ENCODE measurements around the gene KIF7. TPM values are rescaled to one million over a fixed set of nuclear protein-coding genes. Genes with fewer than 3 reads are reported as not detected.

KIF7 gene
- total RNA-seq, 2 donors from 2014 or later, result 2.9 to 7.6 TPM

DNA sequence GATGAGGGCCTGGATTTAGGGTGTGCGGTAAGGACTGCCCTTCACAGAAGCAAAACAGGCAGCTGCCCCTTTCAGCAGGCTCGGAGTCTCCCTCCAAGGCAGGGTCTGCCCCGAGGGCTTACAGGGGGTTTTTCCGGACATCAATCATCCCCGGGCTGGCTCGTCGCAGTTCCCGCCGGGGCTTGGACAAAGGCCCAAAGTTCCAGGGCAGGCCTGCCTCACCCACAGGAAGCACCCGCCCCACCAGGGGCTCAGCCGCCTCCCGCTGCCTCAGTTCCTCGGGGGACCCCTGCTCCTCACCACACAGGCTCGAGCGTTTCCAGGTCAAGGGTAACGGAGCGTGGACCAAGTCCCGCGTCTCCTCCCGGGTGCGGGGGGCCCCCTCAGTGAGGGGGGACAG lies 27.0 kb downstream of the KIF7 start:
- DNase-seq (ENCODE audit: low spot score), result no peak
- peaks cover 49% of the 10 kb centered on the region for H3K36me3 ChIP-seq

DNA sequence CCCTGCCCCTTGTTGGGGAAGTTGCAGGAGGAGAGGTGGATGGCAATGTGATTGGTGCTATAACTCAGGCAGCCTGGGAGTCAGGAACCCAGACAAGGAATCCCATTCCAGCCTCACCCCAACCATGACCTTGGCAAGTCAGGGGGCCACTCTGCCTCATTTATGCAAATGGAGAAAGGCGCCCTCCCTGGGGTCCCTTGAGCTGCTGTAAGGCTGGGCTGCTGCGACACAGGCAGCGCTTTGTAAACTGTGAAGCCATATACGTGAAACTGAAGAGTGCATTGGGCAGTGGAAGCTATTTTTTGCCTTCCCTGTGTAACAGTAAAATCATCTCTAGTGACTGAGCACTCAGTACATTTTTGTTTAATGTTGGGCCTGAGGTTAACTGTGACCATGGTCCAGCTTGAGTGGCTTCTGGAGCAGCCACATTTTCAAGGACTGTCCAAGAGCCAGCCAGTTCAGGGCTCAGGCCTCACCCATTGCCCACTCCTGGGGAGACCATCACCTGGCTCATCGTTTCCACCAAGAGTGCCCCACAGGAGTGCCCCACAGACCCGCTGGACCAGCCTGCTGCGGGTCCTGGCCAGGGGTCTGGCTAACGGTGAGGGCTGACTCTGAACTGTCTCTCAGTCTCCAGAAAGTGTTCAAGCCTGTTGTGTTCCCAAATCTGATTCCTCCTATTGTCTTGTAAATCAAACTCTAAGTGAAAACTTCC lies 27.9 kb downstream of the KIF7 start:
- H3K9me3 ChIP-seq, result no peaks in the 10 kb centered on the region
- peaks cover 41% of the 10 kb centered on the region for H3K36me3 ChIP-seq
- no peak for DNase-seq (ENCODE audit: low spot score)
- TF ChIP-seq, protein P1, sequence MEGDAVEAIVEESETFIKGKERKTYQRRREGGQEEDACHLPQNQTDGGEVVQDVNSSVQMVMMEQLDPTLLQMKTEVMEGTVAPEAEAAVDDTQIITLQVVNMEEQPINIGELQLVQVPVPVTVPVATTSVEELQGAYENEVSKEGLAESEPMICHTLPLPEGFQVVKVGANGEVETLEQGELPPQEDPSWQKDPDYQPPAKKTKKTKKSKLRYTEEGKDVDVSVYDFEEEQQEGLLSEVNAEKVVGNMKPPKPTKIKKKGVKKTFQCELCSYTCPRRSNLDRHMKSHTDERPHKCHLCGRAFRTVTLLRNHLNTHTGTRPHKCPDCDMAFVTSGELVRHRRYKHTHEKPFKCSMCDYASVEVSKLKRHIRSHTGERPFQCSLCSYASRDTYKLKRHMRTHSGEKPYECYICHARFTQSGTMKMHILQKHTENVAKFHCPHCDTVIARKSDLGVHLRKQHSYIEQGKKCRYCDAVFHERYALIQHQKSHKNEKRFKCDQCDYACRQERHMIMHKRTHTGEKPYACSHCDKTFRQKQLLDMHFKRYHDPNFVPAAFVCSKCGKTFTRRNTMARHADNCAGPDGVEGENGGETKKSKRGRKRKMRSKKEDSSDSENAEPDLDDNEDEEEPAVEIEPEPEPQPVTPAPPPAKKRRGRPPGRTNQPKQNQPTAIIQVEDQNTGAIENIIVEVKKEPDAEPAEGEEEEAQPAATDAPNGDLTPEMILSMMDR (IDR thresholded peaks at IDR 0.05), result no peak
- no peaks in the 10 kb centered on the region for H3K4me1 ChIP-seq
- H3K27me3 ChIP-seq, result no peaks in the 10 kb centered on the region
- H3K27ac ChIP-seq, result no peak overlapping the region
- H3K4me3 ChIP-seq, result no peak overlapping the region

More for the DNA sequence above, 27.0 kb downstream of the KIF7 start:
- Histone ChIP-seq H3K4me3 (no peak overlapping the region), H3K9me3 (no peaks in the 10 kb centered on the region), H3K27me3 (no peaks in the 10 kb centered on the region), H3K27ac (no peak overlapping the region), H3K4me1 (no peaks in the 10 kb centered on the region)
- TF ChIP-seq, protein P1 (IDR thresholded peaks at IDR 0.05), result no peak

DNA sequence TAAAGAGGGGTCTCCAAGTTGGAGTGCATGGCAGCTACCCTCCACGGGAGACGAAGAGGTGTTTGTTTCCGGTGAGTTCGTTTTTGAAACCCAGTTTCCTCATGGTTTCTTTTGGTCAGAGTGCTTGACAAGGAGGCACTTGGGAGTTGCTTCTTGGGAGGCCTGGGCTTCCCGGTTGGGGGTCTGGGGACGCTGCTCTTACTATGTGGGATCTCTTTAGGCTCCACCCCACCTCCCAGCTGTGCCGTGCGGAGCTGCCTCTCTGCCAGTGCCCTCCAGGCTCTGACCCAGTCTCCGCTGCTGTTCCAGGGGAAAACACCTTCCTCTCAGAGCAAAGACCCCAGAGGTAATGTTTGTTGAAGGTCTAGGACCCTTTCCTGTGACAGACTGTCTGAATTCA lies 29.6 kb downstream of the KIF7 start:
- H3K27ac ChIP-seq, result no peak overlapping the region
- no peak for DNase-seq (ENCODE audit: low spot score)
- no peak overlapping the region for H3K4me3 ChIP-seq
- no peaks in the 10 kb centered on the region for H3K4me1 ChIP-seq
- no peaks in the 10 kb centered on the region for H3K9me3 ChIP-seq
- H3K36me3 ChIP-seq, result peaks cover 26% of the 10 kb centered on the region
- no peaks in the 10 kb centered on the region for H3K27me3 ChIP-seq
- TF ChIP-seq, protein P1 (IDR thresholded peaks at IDR 0.05), result no peak

DNA sequence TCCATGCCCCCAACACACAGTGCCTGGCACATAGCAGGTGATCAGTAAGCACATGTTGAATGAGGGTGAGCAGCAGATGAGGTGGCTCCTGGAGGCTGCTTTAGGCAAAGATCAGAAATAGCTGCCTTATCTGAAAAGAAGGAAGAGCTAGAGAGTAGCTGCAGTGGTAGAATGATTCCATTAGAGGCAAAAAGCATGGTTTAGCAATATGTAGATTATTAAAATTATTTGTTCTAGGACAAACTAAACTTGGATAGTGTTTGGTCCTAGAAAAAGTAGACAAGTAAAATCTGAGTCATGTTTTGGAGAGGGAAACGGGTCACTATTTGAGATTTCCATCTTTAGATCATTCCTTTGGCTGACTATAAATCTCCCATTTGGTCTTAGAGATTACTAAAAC lies 32.1 kb downstream of the KIF7 start:
- Histone ChIP-seq H3K4me1 (no peaks in the 10 kb centered on the region), H3K27me3 (no peaks in the 10 kb centered on the region), H3K4me3 (no peak overlapping the region), H3K36me3 (peaks cover 7% of the 10 kb centered on the region), H3K27ac (no peak overlapping the region), H3K9me3 (no peaks in the 10 kb centered on the region)
- TF ChIP-seq, protein P1 (IDR thresholded peaks at IDR 0.05), result no peak
- DNase-seq (ENCODE audit: low spot score), result no peak

DNA sequence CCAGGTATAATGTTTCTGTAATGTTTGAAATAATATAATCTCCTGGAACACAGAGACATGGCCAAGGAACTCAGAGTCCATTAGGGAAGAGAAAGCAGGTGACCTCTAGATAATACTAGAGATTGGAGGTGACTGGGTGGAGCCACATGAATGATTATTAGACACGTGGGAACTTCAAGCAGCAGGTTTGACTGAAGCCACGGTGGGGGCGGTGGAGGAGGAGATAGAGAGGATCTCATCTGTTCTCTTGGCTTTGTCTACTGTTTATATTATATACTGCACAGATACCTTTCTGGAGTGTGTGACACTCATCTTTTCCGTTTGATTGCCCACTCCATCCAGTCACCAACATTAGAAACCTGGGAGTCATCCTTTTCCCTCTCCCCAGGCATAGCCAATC lies 33.7 kb downstream of the KIF7 start:
- TF ChIP-seq, protein P1 (IDR thresholded peaks at IDR 0.05), result no peak
- no peak for DNase-seq (ENCODE audit: low spot score)

DNA sequence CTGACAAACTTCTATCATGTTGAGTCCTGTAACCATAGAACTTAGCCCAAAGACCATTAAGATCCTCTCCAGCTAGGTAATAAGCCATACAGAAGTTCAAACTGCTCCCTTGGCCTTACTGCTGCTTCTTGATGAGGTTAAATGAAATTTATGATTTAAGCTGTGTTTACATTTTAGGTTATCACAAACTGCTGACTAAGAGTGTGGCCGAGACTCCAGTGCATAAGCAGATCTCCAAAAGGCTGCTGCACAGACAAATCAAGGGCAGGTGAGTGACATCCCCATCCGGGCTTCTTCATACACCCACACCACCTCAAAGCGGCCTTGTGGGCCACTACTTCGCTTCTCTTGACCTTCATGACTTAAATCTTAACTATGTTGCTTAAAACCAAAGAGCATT lies 39.0 kb downstream of the KIF7 start:
- no peak for DNase-seq (ENCODE audit: low spot score)
- TF ChIP-seq, protein P1 (IDR thresholded peaks at IDR 0.05), result no peak
- Histone ChIP-seq H3K36me3 (no peaks in the 10 kb centered on the region), H3K4me1 (no peaks in the 10 kb centered on the region), H3K27me3 (no peaks in the 10 kb centered on the region), H3K27ac (no peak overlapping the region), H3K4me3 (no peak overlapping the region), H3K9me3 (peaks cover 0 to 16% of the 10 kb centered on the region in 2 donors)

More for the DNA sequence above, 33.7 kb downstream of the KIF7 start:
- no peak overlapping the region for H3K4me3 ChIP-seq
- H3K27me3 ChIP-seq, result no peaks in the 10 kb centered on the region
- H3K36me3 ChIP-seq, result no peaks in the 10 kb centered on the region
- H3K4me1 ChIP-seq, result no peaks in the 10 kb centered on the region
- H3K27ac ChIP-seq, result no peak overlapping the region
- no peaks in the 10 kb centered on the region for H3K9me3 ChIP-seq

Data from right atrium auricular region (tissue), 2 donors.